Endometrial microvascular endothelial cells (primary cell): ENCODE data around the gene ENOX1. TPM values are rescaled to one million over a fixed set of nuclear protein-coding genes. Genes with fewer than 3 reads are reported as not detected.

ENCODE experiments used
- in situ Hi-C: cut with HindIII; loops from 2 replicates; pipeline ENCODE4 v1.10.0; 2017; ENCODE audit warnings: low sequenced_read_pairs, low pct_unique_long_range_greater_than_20kb; ENCODE audit errors: inconsistent ontology term
- total RNA-seq: library from RNA; depleted of rRNA; stranded (reverse); fragments of >200 nt; gene quantifications from one replicate; pipeline ENCODE4 v1.2.3, GENCODE V29; 2015; ENCODE audit errors: inconsistent ontology term

ENOX1 gene
- total RNA-seq, 1 donor from 2014 or later: not detected

DNA sequence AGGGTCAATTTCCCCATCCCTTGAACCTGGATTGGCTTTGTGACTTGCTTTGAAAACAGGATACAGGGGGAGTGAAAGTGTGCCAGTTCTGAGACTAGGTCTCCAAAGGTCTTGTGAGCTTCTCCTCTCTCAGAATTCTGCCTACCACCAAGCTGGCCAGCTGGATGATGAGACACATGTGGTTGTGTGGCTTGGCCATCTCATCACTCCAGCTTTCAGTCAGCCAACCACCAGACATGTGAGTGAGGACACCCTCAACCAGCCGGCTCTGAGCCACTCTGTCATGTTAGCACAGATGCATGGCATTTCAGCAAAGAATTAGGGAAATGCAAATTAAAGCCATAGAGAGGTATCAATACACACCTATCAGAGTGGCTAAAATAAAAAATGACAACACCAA is 29.5 kb downstream of the ENOX1 start:
- in situ Hi-C loops: no loop called here

DNA sequence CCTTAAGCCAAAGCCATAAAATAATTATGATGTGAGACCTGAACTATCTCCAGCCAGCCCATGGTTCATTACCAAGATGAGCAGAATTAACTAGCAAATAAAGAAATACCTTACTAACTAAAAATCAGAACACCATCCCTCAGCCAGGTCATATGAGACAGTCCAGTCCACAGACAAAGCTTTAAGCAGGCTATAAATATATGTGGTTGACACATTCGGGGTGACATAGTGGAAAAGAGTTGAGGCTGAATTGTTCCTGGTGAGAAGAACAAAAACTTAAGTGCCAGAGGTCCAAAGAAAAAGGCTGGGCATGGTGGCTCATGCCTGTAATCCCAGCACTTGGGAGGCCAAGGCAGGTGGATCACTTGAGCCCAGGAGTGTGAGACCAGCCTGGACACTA is 30.9 kb downstream of the ENOX1 start:
- in situ Hi-C loops: no loop called here

DNA sequence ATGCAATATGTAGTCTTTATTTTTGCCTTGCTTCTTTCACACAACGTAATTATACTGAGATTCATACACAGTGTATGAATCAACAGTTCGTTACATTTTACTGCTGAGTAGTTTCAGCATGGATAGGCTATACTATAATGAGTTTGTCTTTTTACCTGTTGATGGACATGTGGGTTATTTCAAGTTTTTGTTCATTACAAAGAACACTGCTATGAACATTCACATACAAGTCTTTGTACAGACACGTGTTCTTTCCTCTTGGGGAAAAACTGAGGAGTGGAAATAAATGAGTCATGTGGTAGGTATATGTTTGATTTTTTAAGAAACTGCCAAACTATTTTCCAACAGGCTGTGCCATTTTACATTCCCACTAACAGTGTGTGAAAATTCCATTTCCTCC is 35.1 kb downstream of the ENOX1 start:
- in situ Hi-C loops: no loop called here

DNA sequence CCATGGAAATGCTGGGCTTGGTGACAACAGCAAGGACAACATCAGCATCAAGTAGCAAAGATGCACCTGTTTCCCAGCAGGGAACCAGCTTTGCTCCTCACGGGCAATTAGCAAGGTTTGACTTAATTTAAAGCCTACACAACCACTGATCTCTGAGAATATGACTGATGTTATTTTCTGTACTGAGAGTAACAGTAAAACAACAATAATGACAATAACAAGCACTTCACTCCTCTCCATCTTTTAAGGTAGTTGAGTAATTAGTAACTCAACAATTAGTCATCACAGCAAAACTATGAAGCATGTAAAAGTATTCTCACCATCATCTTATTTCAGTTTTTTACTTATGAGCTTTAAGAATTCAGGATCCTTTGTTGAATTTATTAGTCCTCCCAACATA is 37.3 kb downstream of the ENOX1 start:
- in situ Hi-C loops: no loop called here

DNA sequence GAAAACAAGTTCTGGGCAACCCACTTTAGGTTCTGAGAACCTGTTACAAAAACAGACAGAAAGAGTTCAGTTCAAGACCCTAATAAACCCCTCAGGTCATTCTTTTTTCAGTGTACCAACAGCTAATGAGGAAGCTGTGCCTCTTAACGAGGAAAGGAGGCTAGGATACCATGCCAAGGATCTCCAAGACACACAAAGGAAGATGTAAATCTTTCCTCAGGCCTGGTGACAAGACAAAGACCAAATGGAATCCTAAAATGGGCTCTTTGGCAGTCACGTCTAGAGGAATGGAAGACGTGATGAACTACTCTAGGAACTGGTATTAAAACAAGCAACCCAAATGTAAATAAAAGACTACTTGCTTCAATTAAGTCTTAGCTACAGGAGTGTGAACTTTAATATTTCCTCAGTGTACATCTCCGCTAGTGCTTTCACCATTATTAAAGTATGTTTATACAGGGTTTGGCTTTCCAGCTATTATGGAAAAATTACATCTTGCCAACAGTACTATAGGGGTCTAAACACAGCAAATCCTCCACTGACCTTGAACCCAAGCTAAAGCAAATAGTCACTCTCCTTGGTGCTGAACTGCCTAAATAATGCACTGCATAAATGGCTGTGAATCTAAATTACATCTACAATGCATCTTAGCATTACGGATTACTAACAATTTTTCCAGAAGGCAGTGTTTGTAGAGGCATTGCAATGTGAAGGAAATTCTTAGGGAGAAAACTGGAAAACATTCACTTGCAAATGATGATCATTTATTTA is 42.3 kb downstream of the ENOX1 start:
- in situ Hi-C loops: no loop called here

DNA sequence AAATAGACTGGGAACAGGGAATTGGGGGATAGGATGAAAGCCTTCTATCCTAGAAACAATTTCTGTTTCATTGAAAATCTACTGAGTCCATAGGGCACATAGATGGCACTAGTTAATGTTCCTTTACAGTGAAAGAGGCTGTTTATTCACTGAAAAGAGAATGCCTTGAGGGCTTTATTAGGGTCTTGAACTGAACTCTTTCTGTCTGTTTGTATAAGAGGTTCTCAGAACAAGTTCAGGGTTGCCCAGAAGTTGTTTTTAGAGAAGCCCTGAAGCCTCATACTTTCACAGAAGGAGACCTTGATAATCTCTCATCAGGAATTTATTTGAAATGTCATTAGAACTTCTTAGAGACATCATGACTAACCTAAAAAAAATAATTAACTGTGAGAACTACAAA is 43.9 kb downstream of the ENOX1 start:
- in situ Hi-C loops: no loop called here

DNA sequence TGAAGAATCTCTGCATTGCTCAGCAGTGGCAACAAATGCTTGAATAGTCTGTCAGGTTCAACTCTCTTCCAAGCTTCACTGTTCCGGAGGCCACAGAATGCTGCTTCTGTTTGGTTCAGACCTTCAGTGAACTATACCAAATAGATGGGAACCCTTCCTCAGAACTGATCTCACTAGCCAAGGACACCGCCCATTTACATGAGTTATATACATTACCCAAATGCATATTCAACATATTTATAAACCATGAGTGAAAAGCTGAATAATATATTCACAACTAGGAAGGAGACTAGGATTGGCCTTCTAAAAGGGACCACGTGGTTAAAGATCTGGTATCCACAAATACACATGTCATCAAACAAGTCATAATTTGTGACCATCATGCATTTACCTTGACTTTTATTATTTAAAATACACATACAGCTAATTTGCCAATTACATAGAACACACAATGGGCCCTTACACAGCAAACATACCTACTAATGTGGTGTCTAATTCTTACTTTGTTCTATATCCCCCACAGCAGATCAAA is 49.3 kb downstream of the ENOX1 start:
- in situ Hi-C loops: no loop called here

DNA sequence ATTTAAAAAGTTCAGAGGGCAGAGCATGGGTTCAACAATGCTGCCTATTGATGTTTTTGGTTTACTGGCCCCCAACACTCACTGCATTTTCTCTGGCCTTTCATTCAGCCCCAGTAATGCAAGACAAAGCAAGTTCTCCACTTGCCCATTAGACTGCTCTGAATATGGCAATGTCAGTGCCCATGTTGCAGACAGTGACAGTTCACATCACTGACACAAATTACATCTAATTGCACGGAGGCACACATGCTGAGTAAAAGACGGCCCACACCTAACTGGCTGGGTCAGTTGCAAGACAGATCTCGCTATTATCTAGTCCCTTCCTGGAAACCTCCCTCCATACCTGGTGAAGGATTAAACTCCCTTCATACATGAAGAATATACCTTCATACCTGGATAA is 54.0 kb downstream of the ENOX1 start:
- in situ Hi-C loops: no loop called here

DNA sequence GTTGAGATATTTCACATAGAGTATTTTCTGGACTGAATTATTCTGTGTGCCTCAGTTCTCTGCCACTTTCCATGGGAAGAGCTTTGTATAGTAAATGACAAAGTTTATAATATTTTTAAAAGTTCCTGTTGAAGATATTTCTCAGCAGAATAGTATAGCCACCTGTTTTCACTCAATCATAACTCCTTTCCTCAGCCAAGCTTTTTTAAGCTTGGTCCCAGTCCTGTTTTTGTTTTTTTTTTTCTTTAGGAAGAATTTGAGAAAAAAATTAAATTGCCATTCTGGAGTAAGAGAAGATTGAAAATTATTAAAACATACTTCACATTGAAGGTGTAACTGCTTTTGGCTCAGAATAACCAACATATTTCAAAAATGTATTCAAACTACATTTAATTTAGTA is 55.5 kb downstream of the ENOX1 start:
- in situ Hi-C loops: no loop called here

DNA sequence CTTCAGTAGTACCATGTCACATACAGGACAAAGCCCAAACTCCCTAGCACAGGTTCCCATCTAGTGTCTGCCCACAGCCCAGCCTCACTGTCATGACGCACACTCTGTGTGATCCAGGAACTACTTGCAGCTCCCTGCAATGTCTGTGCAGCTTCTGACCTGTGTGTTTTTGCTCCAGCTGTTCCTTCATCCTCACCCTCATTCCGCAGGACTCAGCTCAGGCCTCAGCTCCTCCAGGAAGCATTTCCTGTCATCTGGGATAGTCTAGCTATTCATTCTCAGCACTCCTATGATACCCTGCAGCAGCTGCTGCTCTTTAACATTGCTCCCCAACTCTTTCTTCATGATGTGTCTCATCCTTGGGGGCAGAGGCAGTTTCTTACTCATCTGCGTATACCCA is 56.1 kb downstream of the ENOX1 start:
- in situ Hi-C loops: no loop called here

DNA sequence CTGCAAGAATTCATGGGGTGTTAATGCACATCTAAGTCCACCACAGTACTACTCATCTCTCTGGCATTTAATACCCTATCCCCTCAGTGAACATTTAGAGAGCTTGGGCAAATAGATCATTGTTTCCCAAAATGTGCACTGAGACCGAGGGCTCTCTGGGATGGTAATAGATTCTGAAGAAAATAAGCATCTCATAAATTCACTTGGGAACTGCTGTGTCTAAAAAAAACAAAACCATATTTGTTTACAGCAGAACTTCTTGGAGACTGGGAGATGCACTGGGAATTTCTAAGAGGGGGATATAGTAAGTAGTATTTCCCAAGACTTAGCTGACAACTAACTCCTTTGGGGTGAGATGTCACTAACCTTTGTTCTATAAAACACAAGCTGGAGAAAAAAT is 58.4 kb downstream of the ENOX1 start:
- in situ Hi-C loops: no loop called here

DNA sequence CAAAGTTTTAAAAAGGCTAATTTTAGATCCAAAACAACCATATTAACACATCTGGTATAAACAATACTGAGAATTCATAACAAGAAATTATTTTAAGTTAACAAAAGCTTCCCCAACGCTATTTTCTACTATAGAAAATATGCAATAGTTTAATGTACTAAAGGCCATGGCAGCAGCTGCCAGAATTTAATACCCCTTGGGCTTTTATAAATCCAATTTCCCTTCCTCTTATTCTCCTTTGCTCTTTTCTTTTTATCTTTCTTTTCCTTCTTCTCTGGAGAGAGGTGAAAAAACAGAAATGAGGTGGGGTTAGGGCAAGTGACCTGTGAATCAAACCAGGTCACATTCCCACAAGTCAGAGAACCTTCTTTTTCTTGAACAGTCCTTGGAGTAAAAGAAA is 58.9 kb downstream of the ENOX1 start:
- in situ Hi-C loops: no loop called here

DNA sequence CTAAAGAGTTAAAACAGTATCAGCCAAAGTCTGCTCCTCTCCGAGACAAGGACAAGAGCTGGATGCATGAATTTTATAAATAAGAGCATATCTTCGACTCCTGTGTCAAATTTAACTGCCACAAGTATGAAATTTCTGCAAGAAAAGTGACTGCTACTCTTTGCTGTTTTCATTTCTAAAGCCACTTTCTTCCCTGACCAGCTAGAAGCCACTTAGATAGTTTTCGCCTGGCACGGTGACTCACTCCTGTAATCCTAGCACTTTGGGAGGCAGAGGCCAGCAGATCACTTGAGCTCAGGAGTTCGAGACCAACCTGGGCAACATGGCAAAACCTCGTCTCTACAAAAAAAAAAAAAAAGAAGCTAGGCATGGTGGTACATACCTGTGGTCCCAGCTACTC is 61.3 kb downstream of the ENOX1 start:
- in situ Hi-C loops: no loop called here

DNA sequence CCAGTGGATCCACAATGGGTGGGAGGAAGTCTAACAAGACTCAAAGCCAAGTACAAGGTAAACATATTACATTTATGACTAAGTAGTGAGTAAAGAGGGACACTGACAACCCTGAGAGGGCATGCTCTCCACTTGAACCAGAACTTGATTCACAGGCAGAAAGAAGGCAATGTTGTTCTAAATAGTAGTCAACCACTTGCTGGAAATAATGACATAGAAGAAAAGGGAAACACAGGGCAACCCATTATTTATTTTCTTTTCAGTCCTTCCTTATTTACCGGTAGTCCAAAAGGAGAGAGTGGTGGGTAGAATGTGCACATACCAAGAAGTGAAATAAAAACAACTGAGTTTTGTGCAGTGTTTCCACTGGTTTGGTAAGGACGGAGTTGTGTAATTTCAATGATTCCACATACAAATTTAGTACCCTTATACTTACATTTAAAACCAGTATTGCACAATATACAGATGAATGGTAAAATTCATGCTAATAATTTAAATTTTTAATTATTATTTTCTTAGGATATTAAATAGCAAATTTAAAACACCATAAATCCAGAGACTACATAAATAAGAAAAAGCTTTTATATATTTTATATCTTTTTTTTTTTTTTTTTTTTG is 65.9 kb downstream of the ENOX1 start:
- in situ Hi-C loops: no loop called here

DNA sequence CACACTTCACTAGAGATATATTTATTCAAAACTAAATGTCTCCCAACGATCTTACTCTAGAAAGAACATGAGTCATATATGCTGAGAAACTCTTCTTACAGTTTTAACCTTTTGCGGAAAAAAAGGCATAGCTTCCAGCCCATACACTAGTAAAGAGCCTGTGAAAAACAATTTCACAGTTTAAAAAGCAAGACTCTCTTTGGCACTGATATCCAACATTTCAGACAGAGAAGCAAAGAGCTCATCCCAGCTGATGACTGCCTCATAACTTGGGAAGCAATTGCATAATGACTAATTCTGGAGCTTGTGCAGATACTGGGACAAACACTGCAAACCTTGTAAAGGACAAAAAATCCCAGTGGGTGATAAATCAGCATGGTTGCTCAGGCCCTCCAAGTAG is 88.0 kb downstream of the ENOX1 start:
- in situ Hi-C loops: no loop called here

DNA sequence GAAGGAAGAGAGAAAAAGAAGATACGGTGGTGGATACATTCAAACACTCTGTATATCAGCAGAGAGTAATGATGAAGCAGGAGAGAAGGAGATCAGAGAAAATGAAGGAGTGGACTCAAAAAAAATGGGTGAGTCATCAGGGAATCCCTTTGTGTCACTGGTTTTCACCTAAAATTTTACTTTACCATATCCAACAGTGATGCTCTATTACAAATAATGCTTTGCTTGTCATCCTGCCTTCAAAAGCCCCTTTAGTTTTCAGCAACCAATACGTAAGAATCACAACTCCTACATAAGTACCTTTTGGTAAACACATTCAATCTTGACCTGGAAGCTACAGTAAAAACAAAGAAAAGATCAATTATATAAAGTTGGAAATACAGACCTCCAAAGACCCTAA is 88.8 kb downstream of the ENOX1 start:
- in situ Hi-C loops: no loop called here

DNA sequence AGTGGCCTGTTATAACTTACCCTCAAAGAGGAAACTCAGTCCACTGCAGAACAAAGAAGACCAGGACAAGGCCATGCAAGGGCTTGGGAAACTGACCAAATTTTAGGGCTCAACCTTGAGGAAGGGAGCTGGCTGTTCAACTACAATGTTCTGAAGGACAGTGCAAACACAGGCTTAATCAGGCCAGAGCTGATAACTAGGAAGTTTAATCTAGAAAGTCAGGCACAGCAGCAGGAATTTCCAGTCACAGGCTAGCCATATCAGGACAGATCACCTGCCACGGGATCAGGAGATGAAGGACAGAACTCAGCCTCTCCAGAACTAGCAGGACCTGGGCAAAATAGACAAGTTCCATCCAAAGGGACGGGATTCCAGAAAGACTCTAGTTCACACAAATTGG is 89.4 kb downstream of the ENOX1 start:
- in situ Hi-C loops: no loop called here

DNA sequence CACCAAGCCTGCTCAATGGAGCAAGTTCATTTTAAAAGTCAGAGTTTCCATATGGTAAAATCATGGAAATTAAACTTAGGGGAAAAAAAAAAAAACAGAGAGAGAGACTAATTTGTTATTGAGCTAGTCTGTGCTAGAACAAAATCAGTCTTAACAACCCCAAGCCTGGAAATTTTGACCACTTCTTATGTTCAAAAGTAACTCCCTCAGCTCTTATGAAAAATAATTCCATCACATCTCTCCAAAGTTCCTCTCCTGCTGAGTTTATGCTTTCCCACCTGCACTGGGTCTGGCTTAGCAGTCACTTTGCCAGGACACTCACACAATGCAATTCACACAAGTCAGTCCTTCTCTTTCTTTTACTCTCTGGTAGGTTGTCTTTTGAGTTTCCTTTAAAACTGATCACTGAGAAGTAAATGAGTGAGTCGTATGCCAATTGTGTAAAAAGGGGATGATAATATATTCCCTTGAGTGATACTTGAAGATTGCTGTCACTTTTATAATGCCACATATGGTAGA is 92.6 kb downstream of the ENOX1 start:
- in situ Hi-C loops: no loop called here

DNA sequence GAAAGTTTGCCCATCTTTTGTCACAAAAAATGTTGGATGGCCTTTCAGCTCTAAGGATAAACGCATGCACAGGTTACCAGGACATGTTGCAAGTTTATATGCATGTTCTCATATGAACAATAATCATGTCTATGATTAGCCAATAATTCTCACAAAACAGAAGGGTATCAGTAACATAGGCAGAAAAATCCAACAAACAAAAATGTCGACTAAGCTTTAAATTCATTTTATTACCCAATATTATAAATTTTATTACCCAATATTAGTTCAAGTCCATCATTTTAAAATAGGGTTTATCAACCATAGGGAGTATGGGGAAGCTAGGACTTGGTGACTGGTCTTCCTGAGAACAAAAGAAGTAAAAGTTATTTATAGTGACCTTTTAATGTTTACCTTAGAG is 93.1 kb downstream of the ENOX1 start:
- in situ Hi-C loops: no loop called here

DNA sequence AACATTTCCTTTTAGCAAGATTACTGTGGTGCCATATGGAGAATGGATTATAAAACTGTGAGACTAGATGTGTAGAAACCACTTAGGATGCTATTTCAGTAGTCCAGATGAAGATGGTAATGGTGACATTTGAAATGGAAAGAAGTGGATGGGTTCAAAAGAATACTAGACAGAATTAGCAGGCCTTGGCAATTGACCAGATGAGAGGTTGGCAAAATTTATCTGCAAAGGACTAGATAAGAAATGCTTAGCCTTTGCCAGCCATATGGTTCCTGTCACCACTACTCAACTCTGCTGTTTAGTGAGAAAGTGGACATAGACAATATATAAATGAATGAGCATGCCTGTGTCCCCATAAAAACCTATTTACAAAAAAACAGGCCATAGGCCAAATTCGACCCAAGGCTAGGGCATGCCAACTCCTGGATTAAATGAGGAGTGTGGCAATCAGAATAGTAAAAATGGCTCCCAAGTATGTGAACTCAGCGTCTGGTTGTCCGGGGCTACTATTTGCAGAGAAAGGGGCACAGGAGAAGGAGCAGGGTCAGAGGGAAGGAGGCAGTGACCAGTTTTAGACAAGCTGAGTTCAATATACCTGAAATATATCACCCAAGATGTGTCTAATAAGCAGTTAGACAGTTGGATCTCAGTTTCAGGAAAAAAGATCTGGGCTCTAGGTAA is 98.4 kb downstream of the ENOX1 start:
- in situ Hi-C loops: no loop called here
